Measurements from ENCODE around the gene C11orf71. TPM values are rescaled to one million over a fixed set of nuclear protein-coding genes. Genes with fewer than 3 reads are reported as not detected.

The C11orf71 gene
- total and polyA plus RNA-seq, 10 of the 15 experiments (the other 5 are each of a cell fraction or from before 2014, with no cell fraction given), result 1.4 to 12.0 (median 7.1) TPM

- Histone ChIP-seq H3K27me3 (replicated peaks in 1 of 2; ENCODE audit: control insufficient read depth in 2 of 2, insufficient read depth in 2 of 2, low read length in 1 of 2) (peaks cover 2 to 3% of the 10 kb centered on the region in 2 experiments; a peak in 1 of 4 replicates), H3K4me2 (ENCODE audit: control insufficient read depth, insufficient read depth) (no peak overlapping the region), H3K9ac (ENCODE audit: control insufficient read depth, insufficient read depth, low read length) (no peak overlapping the region), H3K4me3 (no peak overlapping the region), H3K27ac (ENCODE audit: control insufficient read depth, insufficient read depth) (no peak overlapping the region), H3K4me1 (ENCODE audit: control insufficient read depth, insufficient read depth, low read length) (no peaks in the 10 kb centered on the region), H4K20me1 (ENCODE audit: control insufficient read depth, insufficient read depth) (no peaks in the 10 kb centered on the region), H3K36me3 (ENCODE audit: control insufficient read depth in 2 of 2, insufficient read depth in 2 of 2, low read length in 1 of 2) (no peaks in the 10 kb centered on the region), H3K9me3 (replicated peaks; ENCODE audit: control insufficient read depth, insufficient read depth, low read length) (no peaks in the 10 kb centered on the region), H2AFZ (ENCODE audit: control insufficient read depth, low read depth, low read length) (no peak overlapping the region), H3K79me2 (ENCODE audit: control insufficient read depth, insufficient read depth, low read length) (no peaks in the 10 kb centered on the region)
- RAD21 ChIA-PET (ENCODE audit: unreplicated experiment), result no interaction called here
- SMC1A ChIA-PET (ENCODE audit: uncharacterized antibody, unreplicated experiment), result no interaction called here
- in situ Hi-C loops (cut with MboI) (no loop called here), intact Hi-C loops (cut with micrococcal nuclease; ENCODE audit: unreplicated experiment) (no loop called here)
- POLR2A ChIA-PET, result no interaction called here
- ATAC-seq (no peak), FAIRE-seq (no peak), DNase-seq (ENCODE audit: low read depth, low spot score) (no peak)
- CTCF ChIA-PET, result interaction anchor here (0.9 kb wide), 1 partner anchor 10 kb away, joined by 4 read pairs; no protein-coding TSS in a partner anchor
- TF ChIP-seq BCLAF1 (IDR thresholded peaks at IDR 0.05) (no peak), SREBF2 (IDR thresholded peaks at IDR 0.05; ENCODE audit: low read length) (no peak), IRF4 (IDR thresholded peaks at IDR 0.05; ENCODE audit: low read depth, low read length) (no peak), EP300 (IDR thresholded peaks at IDR 0.05; ENCODE audit: borderline replicate concordance in 1 of 2, control insufficient read depth in 1 of 2, low read depth in 2 of 2, low read length in 2 of 2) (no peak), BMI1 (IDR thresholded peaks at IDR 0.05; ENCODE audit: borderline replicate concordance) (no peak), SREBF1 (IDR thresholded peaks at IDR 0.05; ENCODE audit: low read length) (no peak), STAT3 (IDR thresholded peaks at IDR 0.05; ENCODE audit: low read depth, low read length) (no peak), CBX3 (IDR thresholded peaks at IDR 0.05; ENCODE audit: borderline replicate concordance, low read depth) (no peak), EGR1 (IDR thresholded peaks at IDR 0.05; ENCODE audit: borderline replicate concordance in 1 of 2, low read depth in 2 of 2, low read length in 2 of 2) (no peak), CHD4 (IDR thresholded peaks at IDR 0.05) (no peak)
- TF ChIP-seq, protein P1, sequence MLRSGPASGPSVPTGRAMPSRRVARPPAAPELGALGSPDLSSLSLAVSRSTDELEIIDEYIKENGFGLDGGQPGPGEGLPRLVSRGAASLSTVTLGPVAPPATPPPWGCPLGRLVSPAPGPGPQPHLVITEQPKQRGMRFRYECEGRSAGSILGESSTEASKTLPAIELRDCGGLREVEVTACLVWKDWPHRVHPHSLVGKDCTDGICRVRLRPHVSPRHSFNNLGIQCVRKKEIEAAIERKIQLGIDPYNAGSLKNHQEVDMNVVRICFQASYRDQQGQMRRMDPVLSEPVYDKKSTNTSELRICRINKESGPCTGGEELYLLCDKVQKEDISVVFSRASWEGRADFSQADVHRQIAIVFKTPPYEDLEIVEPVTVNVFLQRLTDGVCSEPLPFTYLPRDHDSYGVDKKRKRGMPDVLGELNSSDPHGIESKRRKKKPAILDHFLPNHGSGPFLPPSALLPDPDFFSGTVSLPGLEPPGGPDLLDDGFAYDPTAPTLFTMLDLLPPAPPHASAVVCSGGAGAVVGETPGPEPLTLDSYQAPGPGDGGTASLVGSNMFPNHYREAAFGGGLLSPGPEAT (IDR thresholded peaks at IDR 0.05; ENCODE audit: low read depth), result no peak
- WGBS (ENCODE audit: insufficient coverage, insufficient replicate concordance, low lambda C conversion rate, missing lambda C conversion rate), result 46% methylated on average over 10 of the region's 10 CpGs
- BruUV-seq (replicated peaks), result no TSS peak
Observed at GRCh38 chr11:114350022-114350421, 50.3 kb downstream of the C11orf71 start.

Other genes with a start within 250 kb of the C11orf71 start
- gene NNMT, start 104.1 kb downstream of the C11orf71 start, total RNA-seq (2014; rRNA removed), result not detected in 2 replicates
- gene NNMT, start 104.1 kb downstream of the C11orf71 start, total RNA-seq (2014; rRNA removed; fragmentation: Illumina TruSeq; extraction: Trizol), result not detected in 2 replicates
- gene NNMT, start 104.1 kb downstream of the C11orf71 start, total RNA-seq (2021), result not detected in 2 replicates
- gene NNMT, start 104.1 kb downstream of the C11orf71 start, polyA plus RNA-seq (2011; rRNA removed), result not detected in 2 replicates
- not detected in 2 replicates for gene NNMT, start 104.1 kb downstream of the C11orf71 start, polyA plus RNA-seq (2014; fragmentation: Illumina TruSeq; extraction: Trizol)
- gene NNMT, start 104.1 kb downstream of the C11orf71 start, polyA plus RNA-seq (2014; fragmentation: Nextera tagmentation; extraction: Ambion mirVana), result not detected
- not detected in 2 replicates for gene NNMT, start 104.1 kb downstream of the C11orf71 start, polyA plus RNA-seq (2014; rRNA removed)
- under 1 TPM in 1 of 2 experiments, not detected in 1; 0.46 TPM for gene NNMT, start 104.1 kb downstream of the C11orf71 start, polyA plus RNA-seq (2016; fragmentation: Nextera tagmentation; extraction: Ambion mirVana)
- 21.5 and 21.7 TPM in 2 replicates for gene RBM7, start 155 bp upstream of the C11orf71 start, total RNA-seq (2014; rRNA removed)
- 29.0 TPM in 2 replicates for gene RBM7, start 155 bp upstream of the C11orf71 start, total RNA-seq (2014; rRNA removed; fragmentation: Illumina TruSeq; extraction: Trizol)
- 17.2 and 19.5 TPM in 2 replicates for gene RBM7, start 155 bp upstream of the C11orf71 start, total RNA-seq (2021)
- 46.2 and 48.3 TPM in 2 replicates for gene RBM7, start 155 bp upstream of the C11orf71 start, polyA plus RNA-seq (2011; rRNA removed)
- gene RBM7, start 155 bp upstream of the C11orf71 start, polyA plus RNA-seq (2014; fragmentation: Illumina TruSeq; extraction: Trizol), result 32.2 and 45.1 TPM in 2 replicates
- gene RBM7, start 155 bp upstream of the C11orf71 start, polyA plus RNA-seq (2014; fragmentation: Nextera tagmentation; extraction: Ambion mirVana), result 10 to 100 TPM; 21.6 to 28.9 TPM
- 14.5 and 17.0 TPM in 2 replicates for gene RBM7, start 155 bp upstream of the C11orf71 start, polyA plus RNA-seq (2014; rRNA removed)
- gene RBM7, start 155 bp upstream of the C11orf71 start, polyA plus RNA-seq (2016; fragmentation: Nextera tagmentation; extraction: Ambion mirVana), result 10 to 100 TPM; 23.2 to 29.5 TPM
- 5.4 and 6.0 TPM in 2 replicates for gene REXO2, start 39.0 kb upstream of the C11orf71 start, total RNA-seq (2014; rRNA removed)
- 4.6 and 4.9 TPM in 2 replicates for gene REXO2, start 39.0 kb upstream of the C11orf71 start, total RNA-seq (2014; rRNA removed; fragmentation: Illumina TruSeq; extraction: Trizol)
- gene REXO2, start 39.0 kb upstream of the C11orf71 start, total RNA-seq (2021), result 4.0 and 5.1 TPM in 2 replicates
- gene REXO2, start 39.0 kb upstream of the C11orf71 start, polyA plus RNA-seq (2011; rRNA removed), result 9.0 and 10.7 TPM in 2 replicates
- 2.6 and 4.9 TPM in 2 replicates for gene REXO2, start 39.0 kb upstream of the C11orf71 start, polyA plus RNA-seq (2014; fragmentation: Illumina TruSeq; extraction: Trizol)
- gene REXO2, start 39.0 kb upstream of the C11orf71 start, polyA plus RNA-seq (2014; fragmentation: Nextera tagmentation; extraction: Ambion mirVana), result 1 to 10 TPM; 3.3 to 6.4 TPM
- 4.8 and 4.9 TPM in 2 replicates for gene REXO2, start 39.0 kb upstream of the C11orf71 start, polyA plus RNA-seq (2014; rRNA removed)
- gene REXO2, start 39.0 kb upstream of the C11orf71 start, polyA plus RNA-seq (2016; fragmentation: Nextera tagmentation; extraction: Ambion mirVana), result 10 to 100 TPM; 11.0 to 12.5 TPM
- not detected in 2 replicates for gene NXPE1, start 159.4 kb upstream of the C11orf71 start, total RNA-seq (2014; rRNA removed)
- gene NXPE1, start 159.4 kb upstream of the C11orf71 start, total RNA-seq (2014; rRNA removed; fragmentation: Illumina TruSeq; extraction: Trizol), result not detected in 2 replicates
- 0.16 TPM in 1 of 2 replicates, not detected in the other for gene NXPE1, start 159.4 kb upstream of the C11orf71 start, total RNA-seq (2021)
- not detected in 2 replicates for gene NXPE1, start 159.4 kb upstream of the C11orf71 start, polyA plus RNA-seq (2011; rRNA removed)
- gene NXPE1, start 159.4 kb upstream of the C11orf71 start, polyA plus RNA-seq (2014; fragmentation: Illumina TruSeq; extraction: Trizol), result not detected in 2 replicates
- not detected for gene NXPE1, start 159.4 kb upstream of the C11orf71 start, polyA plus RNA-seq (2014; fragmentation: Nextera tagmentation; extraction: Ambion mirVana)
- gene NXPE1, start 159.4 kb upstream of the C11orf71 start, polyA plus RNA-seq (2014; rRNA removed), result not detected in 2 replicates
- gene NXPE1, start 159.4 kb upstream of the C11orf71 start, polyA plus RNA-seq (2016; fragmentation: Nextera tagmentation; extraction: Ambion mirVana), result not detected
- gene NXPE4, start 195.3 kb upstream of the C11orf71 start, total RNA-seq (2014; rRNA removed), result not detected in 2 replicates
- not detected in 2 replicates for gene NXPE4, start 195.3 kb upstream of the C11orf71 start, total RNA-seq (2014; rRNA removed; fragmentation: Illumina TruSeq; extraction: Trizol)
- gene NXPE4, start 195.3 kb upstream of the C11orf71 start, total RNA-seq (2021), result not detected in 2 replicates
- gene NXPE4, start 195.3 kb upstream of the C11orf71 start, polyA plus RNA-seq (2011; rRNA removed), result not detected in 2 replicates
- gene NXPE4, start 195.3 kb upstream of the C11orf71 start, polyA plus RNA-seq (2014; fragmentation: Illumina TruSeq; extraction: Trizol), result not detected in 2 replicates
- gene NXPE4, start 195.3 kb upstream of the C11orf71 start, polyA plus RNA-seq (2014; fragmentation: Nextera tagmentation; extraction: Ambion mirVana), result not detected
- gene NXPE4, start 195.3 kb upstream of the C11orf71 start, polyA plus RNA-seq (2014; rRNA removed), result not detected in 2 replicates
- not detected for gene NXPE4, start 195.3 kb upstream of the C11orf71 start, polyA plus RNA-seq (2016; fragmentation: Nextera tagmentation; extraction: Ambion mirVana)